ENCODE measurements around the gene SGSM1.
A peak's percentile ranks its signal among the peaks of the same experiment; 100 is the strongest.
"Not testable (repeated sequence)": the region's sequence is repeated elsewhere in the genome, so short reads cannot be mapped to it uniquely, and the experiment has no call there.

SGSM1 gene

DNA sequence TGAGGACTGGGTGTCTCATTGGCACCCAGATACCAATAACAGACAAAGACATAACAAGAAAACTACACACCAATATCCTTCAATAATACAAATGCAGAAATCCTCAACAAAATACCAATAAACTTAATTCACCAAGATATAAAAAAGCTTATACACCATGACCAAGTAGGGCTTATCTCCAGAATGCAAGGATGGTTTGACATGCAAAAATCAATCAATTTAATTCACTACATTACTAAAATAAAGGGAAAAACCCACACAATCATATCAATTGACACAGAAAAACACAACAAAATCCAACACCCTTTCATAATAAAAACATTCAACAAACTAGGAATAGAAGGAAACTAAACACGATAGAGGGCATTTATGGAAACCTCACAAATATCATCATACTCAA lies 99.9 kb downstream of the SGSM1 start:
- DNase-seq: no peak

DNA sequence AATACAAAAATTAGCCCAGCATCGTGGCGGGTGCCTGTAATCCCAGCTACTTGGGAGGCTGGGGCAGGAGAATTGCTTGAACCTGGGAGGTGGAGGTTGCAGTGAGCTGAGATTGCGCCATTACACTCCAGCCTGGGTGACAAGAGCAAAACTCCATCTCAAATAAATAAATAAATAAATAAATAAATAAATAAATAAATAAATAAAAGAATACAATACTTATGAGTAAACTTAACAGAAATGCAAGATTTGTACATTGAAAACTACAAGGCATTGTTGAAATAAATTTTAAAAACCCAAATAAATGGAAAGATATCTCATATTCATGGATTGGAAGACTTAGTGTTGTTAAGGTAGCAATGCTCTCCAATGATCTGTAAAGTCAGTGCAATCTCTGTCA lies 101.1 kb downstream of the SGSM1 start:
- not testable (repeated sequence) for DNase-seq

DNA sequence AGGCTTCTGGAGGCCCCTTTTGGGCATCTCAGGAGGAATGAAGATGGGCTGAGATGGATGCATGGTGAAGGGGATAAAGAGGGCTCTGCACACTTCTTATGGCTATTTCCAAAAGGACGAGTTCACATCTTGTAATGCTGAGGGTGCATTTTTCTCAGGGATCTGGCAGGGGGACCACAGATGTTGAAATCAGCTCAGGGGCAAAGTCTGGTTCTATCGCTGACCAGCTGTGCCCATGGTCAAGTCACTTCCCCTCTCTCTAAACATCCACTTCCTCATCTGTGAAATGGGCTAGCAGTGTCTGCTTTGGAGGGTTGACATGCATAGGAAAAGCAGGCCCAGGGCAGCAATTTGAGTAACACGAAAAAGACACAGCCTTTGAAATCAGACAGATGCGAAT lies 114.0 kb downstream of the SGSM1 start:
- no peak for DNase-seq

DNA sequence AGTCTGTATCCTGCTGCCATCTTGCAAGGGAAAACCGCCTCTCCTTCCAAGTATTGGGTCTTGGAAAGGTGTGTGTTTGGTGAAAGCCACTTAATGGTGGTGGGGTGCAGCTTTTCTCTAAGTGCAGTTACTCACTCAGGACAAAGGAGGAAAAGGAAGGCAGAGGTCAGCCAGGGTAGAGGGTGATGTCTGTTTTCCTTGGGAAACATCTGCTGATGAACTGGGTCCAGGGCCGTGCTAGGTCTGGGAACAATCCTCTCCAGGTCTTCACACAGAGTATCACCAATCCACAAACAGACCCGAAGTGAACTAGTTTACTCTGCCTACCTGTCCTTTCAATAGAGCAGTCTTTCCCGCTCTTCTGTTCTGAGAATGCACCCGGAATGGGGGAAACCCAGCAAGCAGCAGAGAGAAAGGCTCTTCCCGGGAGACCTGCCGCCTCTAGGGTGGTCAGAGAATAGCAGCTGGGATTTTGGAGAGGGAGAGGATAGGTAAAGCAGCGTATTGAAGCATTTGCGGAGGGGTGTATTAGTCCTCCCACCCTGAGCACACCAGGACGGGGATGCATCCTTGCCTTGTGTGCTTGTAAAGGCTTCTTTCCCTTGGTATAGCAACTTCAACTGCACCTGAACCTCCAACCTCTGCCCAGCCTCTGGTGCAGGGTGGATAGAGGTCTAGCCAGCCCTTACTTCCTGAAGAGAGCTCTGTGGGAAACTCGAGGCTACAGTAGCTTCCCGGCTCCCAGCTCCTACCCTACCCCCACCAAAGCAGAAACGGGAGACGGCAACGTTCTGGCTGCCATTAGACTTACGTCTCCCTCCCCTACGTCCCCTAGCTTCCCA lies 119.8 kb downstream of the SGSM1 start:
- no peak for DNase-seq

DNA sequence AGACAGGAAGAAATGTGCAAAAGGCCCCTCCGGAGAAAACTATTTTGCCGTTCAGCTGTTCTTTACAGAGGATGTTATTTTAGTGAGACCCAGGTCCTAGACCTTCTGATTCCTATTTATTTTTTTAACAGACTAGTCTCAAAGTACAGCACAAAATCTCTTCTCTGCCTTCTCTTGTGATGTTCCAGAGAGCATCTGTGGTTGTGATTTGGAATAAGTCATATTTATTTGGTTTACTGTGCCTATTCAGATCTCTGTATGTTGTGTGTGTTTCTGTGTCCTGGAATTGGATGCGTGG lies 120.4 kb downstream of the SGSM1 start:
- DNase-seq: no peak

DNA sequence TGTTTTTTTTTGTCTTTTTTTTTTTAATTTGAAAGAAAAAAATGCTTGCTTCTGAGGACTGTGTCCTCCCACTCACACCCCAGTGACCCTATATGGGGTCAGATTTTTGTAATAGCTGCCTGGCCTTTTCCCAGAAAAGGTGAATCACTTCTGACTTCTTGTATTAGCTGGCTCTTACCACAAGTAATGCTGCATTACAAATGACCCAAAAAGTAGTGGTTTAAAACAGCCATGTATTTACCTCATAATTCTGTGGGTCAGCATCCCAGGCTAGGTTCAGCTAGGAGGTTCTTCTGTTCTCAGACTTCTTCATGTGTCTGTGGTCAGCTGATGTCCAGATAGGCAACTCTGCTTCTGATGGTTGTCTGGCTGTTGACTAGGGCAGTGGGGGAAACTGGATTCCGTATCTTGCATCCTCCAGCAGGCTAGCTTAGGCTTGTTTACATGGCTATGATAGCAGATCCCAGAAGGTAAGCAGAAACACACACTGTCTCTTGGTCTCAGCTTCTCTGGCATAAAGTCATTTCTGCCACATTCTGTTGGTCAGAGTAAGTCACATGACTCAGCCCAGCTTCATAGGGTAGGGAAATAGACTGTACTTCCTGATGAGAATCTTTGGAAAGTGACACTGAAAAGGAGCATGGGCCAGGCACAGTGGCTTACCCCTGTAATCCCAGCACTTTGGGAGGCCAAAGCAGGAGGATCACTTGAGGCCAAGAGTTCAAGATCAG lies 121.0 kb downstream of the SGSM1 start:
- peak; percentile 5 for DNase-seq

DNA sequence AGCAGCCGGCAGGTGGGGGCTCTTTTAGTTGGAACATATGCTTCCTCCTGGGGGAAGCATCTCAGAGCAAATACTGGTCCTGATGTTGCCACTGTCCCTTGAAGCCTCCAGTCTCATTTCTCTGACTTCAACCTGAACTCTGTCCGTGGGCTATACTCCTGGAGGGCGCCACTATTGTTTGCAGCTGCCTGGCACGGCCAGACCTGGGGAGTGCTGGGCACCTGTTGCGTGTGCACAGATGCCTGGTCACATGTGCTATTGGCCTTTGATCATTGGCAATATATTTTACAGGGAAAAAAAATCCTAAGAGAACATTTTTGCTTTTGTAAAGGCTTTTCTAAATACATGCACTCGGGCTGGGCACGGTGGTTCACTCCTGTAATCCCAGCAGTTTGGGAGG lies 122.3 kb downstream of the SGSM1 start:
- DNase-seq: no peak

DNA sequence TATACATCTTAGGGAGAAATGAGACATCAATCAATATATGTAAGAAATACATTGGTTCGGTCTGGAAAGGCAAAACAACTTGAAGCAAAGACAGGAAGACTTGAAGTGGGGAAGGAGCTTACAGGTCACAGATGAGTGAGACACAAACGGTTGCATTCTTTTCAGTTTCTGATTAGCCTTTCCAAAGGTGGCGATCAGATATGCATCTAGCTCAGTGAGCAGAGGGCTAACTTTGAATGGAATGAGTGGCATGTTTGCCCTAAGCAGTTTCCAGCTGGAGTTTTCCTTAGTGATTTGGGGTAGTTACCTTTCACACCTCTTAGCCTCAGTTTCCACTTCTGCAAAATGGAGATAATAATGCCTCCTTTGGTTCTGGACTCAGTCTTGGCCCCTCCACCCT lies 124.7 kb downstream of the SGSM1 start:
- DNase-seq: no peak

DNA sequence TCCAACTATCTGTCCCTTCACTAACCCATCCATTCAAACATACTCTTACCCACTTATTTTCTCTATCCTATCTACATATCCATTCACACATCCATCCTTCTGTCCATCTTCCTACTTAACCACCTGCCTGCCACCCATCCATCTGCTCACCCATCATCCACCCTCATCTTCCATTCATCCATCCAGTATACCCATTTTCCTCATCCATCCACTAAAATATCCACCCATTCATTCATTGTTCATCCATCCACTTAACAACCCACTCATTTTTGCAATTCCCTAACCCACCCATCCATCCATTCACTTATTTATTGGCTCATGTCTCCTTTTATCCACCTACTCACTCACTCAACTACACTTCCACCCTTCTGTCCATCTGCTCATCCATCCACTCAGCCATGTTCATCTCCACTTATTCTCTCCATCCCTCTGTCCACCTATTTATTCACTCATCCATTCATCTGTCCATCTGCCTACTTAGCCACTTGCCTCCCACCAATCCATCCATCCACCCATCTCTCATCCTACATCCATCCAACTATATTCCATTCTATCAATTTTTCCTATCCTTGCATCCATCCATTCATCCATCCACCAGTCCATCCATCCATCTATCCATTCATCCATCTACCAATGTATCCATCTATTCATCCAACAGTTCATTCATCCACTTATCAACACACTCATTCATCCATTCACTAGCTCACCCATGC lies 129.9 kb downstream of the SGSM1 start:
- DNase-seq: no peak

DNA sequence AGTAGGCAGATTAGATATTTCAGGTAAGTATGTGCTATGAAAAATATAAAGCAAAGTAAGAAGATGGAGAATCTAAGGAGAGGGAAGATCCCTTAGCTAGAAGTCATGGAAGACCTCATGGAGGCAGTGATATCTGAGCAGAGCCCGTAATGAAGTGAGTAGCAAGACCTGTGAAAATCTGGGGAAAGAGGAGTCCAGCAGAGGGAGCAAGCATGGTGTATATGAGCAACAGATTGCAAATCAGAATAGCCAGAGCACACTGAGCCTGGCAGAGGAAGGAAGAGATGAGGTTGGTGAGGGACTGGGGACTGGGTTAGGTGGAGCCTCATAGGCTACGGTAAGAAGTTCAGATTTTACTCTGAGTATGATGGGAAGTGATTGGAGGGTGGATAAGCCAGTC lies 131.1 kb downstream of the SGSM1 start:
- DNase-seq: no peak

DNA sequence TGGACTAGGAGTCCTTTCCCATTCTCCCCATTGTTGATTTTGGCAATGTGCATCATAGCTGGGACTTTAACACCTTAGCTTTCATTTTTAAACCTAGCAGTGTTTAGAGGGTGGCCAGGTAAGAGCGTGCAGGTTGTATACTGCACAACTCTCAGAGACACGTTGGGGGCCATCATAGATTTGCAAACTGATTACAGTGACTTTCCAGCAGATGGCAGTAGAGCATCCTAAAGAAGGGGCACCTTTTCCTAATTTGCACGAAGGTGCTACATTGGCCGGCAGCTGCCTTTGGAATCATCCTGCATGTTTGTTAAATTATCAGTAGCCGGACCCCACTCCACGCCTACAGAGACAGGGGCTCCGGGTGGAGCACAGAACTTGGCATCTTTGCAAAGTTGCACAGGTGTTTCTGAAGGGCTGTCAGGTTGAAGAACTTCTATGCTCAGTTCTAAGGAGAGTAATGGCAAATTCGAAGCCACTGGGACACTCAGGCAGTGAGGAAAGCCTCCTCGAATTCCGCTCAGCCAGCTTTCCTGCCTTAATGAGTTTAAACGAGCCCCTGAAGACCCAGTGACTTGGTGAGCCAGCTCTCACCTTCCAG lies 132.8 kb downstream of the SGSM1 start:
- peak; percentile 18 for DNase-seq

DNA sequence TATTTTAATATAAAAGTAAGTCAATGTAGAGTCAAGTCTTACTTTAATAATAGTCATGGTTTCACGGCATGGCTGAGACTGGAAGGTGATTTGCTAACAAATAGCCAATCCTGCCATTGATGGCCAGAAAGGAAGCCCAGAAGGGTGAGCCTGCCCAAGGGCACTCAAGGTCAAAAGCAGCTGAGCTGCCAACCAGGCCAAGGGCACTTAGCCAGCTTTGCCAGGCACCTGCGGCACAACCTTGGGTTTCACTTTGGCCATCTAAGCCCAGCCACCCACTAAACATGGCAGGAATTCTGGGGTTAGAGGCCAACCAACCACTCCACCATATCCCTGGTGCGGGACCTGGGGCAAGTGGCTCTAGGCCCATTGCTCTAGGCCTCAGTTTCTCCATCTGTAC lies 136.3 kb downstream of the SGSM1 start:
- no peak for DNase-seq

DNA sequence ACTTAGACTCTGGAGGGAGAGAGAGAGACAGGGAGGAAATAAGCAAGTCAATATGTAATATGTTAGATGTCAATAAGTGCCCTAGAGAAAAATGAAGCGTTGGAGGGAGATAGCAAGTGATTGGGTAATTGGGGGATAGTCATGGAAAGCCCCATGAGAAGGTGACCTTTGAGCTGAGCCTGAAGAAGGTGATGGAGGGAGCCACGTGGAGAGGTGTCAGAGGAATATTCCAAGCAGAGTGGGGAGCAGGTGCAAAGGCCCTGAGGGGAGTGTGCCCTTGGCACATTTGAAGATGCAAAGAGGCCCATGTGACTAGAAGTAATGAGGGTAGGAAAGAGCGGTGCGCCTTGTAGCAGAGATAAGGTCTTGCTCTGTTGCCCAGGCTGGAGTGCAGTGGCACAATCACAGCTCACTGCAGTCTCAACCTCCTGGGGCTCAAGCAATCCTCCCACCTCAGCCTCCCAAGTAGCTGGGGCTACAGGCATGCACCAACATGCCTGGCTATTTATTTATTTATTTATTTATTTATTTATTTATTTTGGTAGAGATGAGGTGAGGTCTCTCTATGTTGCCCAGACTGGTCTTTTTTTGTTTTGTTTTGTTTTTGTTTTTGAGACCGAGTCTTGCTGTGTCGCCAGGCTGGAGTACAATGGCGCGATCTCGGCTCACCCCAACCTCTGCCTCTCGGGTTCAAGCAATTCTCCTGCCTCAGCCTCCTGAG lies 138.4 kb downstream of the SGSM1 start:
- no peak for DNase-seq

DNA sequence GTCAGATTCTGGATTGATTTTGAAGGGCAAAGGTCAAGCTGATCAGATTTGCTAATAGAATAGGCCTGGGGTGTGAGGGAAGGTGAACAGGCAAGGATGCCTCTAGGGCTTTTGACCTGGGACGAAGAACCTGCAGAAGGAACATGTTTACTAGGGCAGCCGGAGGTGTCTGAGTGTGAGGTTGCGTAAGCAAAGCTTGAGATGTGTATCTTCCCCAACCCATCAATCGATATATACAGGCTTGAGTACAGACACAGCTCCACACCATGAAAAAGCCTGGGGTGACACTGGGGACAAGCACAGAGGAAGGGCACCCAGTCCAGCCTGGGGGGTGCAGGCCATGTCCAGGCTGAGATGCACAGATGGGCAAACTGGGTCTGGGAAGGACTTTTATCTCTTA lies 139.4 kb downstream of the SGSM1 start:
- DNase-seq: no peak

DNA sequence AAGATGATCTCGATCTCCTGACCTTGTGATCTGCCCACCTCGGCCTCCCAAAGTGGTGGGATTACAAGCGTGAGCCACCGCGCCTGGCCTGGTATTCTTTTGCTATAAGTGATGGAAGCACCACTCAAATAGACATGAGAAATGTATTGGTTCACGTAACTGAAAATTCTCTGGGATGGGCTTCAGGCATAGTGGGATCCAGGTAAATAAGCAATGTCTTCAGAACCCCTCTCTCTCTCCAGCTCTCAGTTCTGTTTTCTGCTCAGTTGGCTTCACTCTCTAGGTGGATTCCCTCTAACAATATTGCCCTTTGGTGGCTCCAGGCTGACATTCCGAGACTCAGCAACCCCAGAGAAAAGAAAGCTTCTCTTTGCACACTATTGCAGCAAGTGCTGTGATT lies 141.4 kb downstream of the SGSM1 start:
- no peak for DNase-seq

DNA sequence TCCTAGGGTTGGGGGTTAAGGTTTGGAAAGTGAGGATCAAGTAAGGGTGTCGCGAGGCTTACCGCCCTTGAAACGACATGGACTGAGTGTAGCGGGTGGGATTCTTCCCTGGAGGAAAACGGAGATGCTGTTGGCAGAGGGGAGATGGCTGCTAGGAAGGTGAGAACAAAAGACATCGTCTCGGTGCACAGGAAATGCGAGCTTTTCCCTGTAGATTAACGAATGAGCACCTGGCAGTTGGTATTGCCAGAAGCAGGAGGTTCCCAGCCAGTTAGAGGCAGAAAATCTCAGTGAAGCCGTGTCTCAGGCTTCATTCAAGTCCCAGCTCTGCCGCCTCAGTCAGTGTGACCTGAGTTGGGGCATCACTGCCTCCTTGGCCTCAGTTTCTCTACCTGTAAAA lies 141.9 kb downstream of the SGSM1 start:
- DNase-seq: no peak

DNA sequence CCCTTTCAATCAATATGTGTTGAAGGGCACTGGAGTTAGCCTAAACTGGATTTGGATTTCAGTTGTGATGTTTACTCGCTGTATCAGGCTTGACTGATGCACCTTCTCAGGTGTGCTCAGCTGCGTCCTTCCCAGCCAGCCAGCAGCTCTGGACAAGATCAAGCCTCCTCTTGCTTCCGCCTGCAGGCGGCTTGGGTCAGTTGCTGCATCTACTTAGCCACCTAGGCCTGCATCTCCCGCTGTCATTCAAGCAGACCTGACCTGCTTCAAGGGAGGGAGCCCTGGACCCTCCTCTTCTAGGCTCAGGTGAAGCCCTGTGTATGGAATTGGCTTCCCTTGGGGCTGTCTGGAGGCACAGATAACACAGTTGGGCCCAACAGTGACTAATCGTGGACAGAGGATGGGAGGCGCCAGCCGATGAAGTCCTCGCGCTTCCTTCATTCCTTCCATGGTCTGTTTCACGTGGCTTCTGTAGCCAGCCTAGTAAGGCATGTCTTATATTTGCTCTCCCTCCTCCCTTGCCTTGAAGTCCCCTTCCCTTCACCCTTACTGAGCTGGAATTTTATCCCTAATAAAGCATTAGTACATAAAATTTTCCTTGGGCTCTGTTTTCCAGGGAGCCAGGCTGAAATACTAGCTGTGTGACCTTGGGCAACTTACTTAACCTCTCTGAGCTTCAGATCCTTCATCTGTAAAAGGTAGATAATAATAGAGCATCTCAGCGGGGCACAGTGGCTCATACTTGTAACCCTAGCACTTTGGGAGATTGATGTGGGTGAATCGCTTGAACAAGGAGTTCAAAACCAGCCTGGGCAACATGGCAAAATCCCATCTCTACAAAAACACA lies 142.6 kb downstream of the SGSM1 start:
- DNase-seq: no peak

DNA sequence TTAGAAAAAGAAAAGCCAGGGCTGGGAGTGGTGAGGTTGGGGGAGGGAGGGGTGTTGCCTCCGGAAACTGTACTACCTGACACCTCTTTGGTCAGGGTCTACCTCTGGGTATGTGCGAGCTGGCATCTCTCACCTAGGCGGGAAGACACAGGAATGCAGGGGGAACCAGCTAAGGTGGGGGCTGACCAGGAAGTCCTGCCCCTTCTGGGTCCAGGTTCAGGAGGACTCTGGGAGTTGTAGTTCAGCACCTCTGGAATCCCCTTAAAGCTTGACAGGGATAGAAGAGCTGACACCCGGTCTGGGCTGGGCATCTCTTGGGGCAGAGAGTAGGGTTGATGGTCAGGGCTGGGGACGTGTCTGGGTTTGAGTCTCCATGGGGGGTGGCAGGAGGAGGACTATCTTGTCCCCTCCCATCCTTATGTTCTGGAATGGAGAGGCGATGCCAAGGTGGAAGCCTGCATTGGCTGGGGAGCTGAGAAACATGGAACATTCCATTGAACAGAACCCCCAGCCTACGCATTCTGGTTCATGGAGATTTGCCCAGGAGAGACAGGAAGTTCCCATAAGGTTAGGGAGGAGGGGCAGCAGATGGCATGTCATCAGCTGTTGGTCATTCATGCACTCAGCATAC lies 144.4 kb downstream of the SGSM1 start:
- DNase-seq: peak; percentile 39

DNA sequence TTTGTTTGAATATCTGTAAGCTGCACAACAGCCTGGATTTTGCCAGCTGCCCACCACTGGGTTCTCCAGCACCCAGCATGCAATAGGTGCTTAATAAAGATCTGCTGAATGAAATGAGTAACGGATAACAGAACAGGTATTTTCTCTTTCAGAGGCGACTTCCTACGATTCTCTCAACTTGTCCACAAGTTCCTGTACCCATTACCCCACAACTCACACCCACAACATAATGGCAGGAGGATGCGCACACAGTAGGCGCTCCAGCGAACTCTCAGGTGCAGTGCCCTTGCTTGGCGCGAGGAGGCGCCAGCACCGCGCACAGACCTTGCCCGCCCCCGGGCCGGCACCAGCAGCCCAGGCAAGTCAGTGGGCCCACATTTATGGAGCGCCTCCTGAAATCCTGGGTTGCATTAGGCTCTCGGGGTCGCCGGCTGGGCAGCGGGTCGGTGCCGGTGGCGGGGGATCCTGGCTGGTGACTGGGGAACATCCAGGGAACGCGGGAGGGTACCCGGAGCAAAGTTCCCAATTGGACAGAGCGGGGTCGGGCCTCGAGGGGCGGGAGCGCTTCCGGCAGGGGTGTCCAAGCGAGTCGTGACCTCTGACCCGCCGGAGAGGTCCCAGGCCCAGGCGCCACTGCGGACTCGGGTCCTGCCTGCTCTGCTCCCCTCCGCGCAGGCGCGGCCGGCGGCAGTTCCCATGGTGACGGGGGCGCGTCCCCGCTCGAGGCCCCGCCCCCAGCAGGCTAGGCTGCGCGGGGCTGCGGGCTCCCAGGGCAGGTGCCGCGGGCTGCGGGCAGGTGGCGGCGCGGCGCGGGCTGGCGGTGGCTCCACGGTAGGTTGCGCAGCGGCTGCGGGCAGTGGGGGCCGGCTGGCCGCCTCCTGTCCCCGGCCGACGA lies 146.2 kb downstream of the SGSM1 start, which contains the start of gene KIAA1671:
Gene KIAA1671, plus strand, starts transcription at position 775 of the 895 bp plus-strand sequence. CDS start 75,284 bp downstream, outside the sequence.
- peak; percentile 46 for DNase-seq

DNA sequence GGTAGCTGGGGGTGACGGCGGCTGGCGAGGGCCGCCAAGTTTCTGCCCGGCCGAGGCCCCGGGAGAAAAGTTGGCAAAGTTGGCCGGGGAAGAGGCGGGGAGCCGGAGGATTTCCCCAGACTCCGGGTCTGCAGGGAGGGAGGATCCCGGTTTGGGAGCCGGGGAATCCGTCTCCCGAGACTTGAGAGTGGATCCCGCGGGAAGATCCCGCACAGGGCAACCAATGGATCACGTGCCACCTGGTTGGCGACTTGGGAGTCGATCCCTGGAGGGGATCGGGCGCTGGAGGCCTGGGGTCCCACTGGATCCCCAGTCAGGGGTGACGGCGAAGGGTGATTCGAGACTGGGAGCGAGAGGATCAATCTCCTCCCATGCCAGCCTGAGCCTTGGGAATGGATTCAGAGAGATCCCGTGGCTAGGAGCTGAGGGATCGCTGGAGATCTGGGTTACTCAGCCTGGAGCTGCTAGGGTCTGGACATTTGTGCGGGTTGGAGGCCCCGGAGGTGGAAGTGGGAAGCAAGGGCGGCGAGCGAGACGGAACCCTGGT lies 146.9 kb downstream of the SGSM1 start:
- no peak for DNase-seq

Measured in fibroblast of skin of right biceps (primary cell).